Loucy (cell line): Measurements from ENCODE around the gene COA1.

Experiments
- H2AFZ ChIP-seq: fragments of 200-600 bp; sonication (generic); 2 replicates; pipeline ENCODE4 v1.6.0; 2016; ENCODE audit warnings: antibody characterized with exemption, mild to moderate bottlenecking, low read length, moderate library complexity
- H3F3A ChIP-seq: fragments of 200-600 bp; 2 replicates; pipeline ENCODE4 v1.6.0; 2016; ENCODE audit warnings: antibody characterized with exemption, low read depth, mild to moderate bottlenecking
- H3K27me3 ChIP-seq: fragments of 200-600 bp; sonication (generic); 2 replicates; pipeline ENCODE4 v1.6.1; 2014; ENCODE audit warnings: low read length, mild to moderate bottlenecking; ENCODE audit not compliant: insufficient read depth, poor library complexity, severe bottlenecking
- H3K36me3 ChIP-seq: fragments of 200-600 bp; sonication (generic); 2 replicates; pipeline ENCODE4 v1.6.1; 2016; ENCODE audit warnings: low read length; ENCODE audit not compliant: insufficient read depth
- H3K4me1 ChIP-seq: fragments of 200-600 bp; sonication (generic); 2 replicates; pipeline ENCODE4 v1.5.1; 2014; ENCODE audit warnings: low read length, mild to moderate bottlenecking; ENCODE audit not compliant: insufficient read depth, poor library complexity, severe bottlenecking
- H3K4me2 ChIP-seq: fragments of 200-600 bp; sonication (generic); 2 replicates; pipeline ENCODE4 v1.6.0; 2014; ENCODE audit warnings: antibody characterized with exemption, low read length, low read depth, mild to moderate bottlenecking; ENCODE audit not compliant: poor library complexity, severe bottlenecking
- H3K4me3 ChIP-seq: fragments of 200-600 bp; sonication (generic); 2 replicates; pipeline ENCODE4 v1.5.1; 2014; ENCODE audit warnings: low read length, mild to moderate bottlenecking, mixed read lengths; ENCODE audit not compliant: poor library complexity, severe bottlenecking
- H3K79me2 ChIP-seq: fragments of 200-600 bp; sonication (generic); 2 replicates; pipeline ENCODE4 v1.6.1; 2014; ENCODE audit warnings: low read length; ENCODE audit not compliant: insufficient read depth
- H3K9ac ChIP-seq: fragments of 200-600 bp; sonication (generic); 2 replicates; pipeline ENCODE4 v1.6.0; 2014; ENCODE audit warnings: mild to moderate bottlenecking, low read depth, low read length, moderate library complexity; ENCODE audit not compliant: poor library complexity, severe bottlenecking
- H3K9me2 ChIP-seq: fragments of 200-600 bp; sonication (generic); replicated peaks from 2 replicates; pipeline ENCODE4 v1.6.1; 2016; ENCODE audit warnings: low read depth, low read length, mixed read lengths
- H3K9me3 ChIP-seq: fragments of 200-600 bp; sonication (generic); 2 replicates; pipeline ENCODE4 v1.6.1; 2014; ENCODE audit warnings: mild to moderate bottlenecking, antibody characterized with exemption, low read length, low read depth; ENCODE audit not compliant: insufficient read depth
- H4K20me1 ChIP-seq: fragments of 200-600 bp; sonication (generic); 2 replicates; pipeline ENCODE4 v1.6.0; 2014; ENCODE audit warnings: antibody characterized with exemption, low read length, mild to moderate bottlenecking; ENCODE audit not compliant: insufficient read depth, poor library complexity, severe bottlenecking
- EZH2phosphoT487 ChIP-seq: fragments of 200-600 bp; IDR thresholded peaks from 2 replicates; pipeline ENCODE4 v1.6.1; 2018; ENCODE audit warnings: antibody characterized with exemption, mild to moderate bottlenecking, moderate library complexity, borderline replicate concordance
- TF ChIP-seq, protein P1 (sequence below): fragments of 200-600 bp; sonication (generic); conservative IDR thresholded peaks from 2 replicates; pipeline ENCODE4 v1.5.1; 2014; ENCODE audit warnings: mild to moderate bottlenecking, antibody characterized with exemption, low read length

Gene COA1

DNA sequence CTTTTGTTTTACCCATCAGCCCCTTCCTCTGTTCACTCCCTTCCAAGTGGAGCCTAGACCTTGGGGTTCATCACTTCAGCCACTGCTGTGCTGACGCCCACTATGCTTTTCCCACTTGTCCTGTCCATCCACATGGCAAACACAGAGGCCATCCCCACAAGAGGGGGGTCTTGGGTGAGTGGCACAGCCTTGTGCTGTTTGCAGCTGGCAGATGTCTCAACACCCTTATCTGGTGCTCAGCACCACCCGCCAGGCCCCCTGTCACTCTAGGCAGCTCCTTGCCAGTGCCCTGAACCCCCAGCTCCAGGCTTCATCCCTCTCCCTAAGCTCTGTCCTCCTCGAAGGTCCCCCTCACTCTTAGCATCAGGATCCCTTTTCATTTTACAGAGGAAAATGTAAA, 42.2 kb upstream of the COA1 start:
- Histone ChIP-seq H3K27me3 (no peaks in the 10 kb centered on the region), H3K9me2 (no peaks in the 10 kb centered on the region), H3K9me3 (no peaks in the 10 kb centered on the region), H2AFZ (no peak overlapping the region), H3F3A (no peaks in the 10 kb centered on the region), H3K4me2 (no peak overlapping the region), H3K9ac (no peak overlapping the region), H4K20me1 (no peaks in the 10 kb centered on the region), H3K4me3 (no peak overlapping the region), H3K4me1 (no peaks in the 10 kb centered on the region), H3K79me2 (no peaks in the 10 kb centered on the region), H3K36me3 (no peaks in the 10 kb centered on the region)
- TF ChIP-seq, protein P1, sequence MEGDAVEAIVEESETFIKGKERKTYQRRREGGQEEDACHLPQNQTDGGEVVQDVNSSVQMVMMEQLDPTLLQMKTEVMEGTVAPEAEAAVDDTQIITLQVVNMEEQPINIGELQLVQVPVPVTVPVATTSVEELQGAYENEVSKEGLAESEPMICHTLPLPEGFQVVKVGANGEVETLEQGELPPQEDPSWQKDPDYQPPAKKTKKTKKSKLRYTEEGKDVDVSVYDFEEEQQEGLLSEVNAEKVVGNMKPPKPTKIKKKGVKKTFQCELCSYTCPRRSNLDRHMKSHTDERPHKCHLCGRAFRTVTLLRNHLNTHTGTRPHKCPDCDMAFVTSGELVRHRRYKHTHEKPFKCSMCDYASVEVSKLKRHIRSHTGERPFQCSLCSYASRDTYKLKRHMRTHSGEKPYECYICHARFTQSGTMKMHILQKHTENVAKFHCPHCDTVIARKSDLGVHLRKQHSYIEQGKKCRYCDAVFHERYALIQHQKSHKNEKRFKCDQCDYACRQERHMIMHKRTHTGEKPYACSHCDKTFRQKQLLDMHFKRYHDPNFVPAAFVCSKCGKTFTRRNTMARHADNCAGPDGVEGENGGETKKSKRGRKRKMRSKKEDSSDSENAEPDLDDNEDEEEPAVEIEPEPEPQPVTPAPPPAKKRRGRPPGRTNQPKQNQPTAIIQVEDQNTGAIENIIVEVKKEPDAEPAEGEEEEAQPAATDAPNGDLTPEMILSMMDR: no peak
- no peak for TF ChIP-seq EZH2phosphoT487

DNA sequence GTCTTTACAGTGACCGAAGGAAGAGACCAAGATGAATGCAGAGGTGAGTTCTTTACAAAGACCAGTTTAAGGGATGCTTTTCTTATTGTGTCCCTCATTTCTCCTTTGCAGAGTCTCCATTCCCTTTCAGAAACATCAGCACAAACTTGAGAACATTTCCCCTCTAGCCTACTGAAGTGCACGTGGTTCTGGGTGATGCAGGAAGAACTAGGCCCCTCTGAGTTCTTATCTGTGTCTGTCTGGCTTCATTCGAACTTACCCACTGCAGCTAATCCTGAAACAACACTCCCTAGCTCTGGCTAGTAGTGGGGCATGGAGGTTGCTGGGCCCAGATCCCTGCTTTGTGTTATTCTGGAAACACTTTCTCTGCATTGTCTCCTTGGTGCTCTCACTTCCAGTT, 41.8 kb upstream of the COA1 start:
- Histone ChIP-seq H3K9me2 (no peaks in the 10 kb centered on the region), H3K27me3 (no peaks in the 10 kb centered on the region), H3K79me2 (no peaks in the 10 kb centered on the region), H3K4me3 (no peak overlapping the region), H4K20me1 (no peaks in the 10 kb centered on the region), H2AFZ (no peak overlapping the region), H3K4me2 (no peak overlapping the region), H3K4me1 (no peaks in the 10 kb centered on the region), H3K36me3 (no peaks in the 10 kb centered on the region), H3F3A (no peaks in the 10 kb centered on the region), H3K9me3 (no peaks in the 10 kb centered on the region), H3K9ac (no peak overlapping the region)
- TF ChIP-seq EZH2phosphoT487: no peak
- TF ChIP-seq, protein P1: no peak

DNA sequence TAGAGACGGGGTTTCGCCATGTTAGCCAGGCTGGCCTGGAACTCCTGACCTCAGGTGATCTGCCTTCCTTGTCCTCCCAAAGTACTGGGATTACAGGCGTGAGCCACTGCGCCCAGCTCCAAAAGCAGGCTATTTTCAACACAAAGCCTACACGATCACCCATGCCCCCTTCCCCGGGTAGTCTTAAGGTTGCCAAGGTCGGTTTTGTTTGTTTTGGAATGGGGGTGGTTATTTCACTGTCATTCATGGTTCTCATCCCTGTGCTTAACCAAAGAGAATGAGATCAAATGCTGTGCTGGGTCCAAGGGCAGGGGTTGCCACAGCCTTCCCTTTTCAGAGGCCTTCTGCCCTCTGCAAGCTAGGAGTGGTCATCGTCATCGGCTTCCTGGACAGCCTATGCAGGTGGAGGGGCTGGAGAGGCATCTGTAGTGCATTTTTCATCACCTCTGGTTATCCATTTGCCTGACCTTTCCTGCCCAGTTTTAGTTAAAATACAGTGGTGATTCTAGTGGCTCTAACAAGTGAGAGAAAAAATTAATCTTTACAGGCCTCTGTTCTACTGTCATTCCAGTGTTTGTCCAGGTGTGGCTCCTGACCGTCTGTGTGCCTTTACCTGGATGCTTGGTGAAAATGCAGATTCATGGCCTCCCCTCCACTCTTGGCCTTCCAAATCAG, 40.6 kb upstream of the COA1 start:
- Histone ChIP-seq H3K9me3 (no peaks in the 10 kb centered on the region), H2AFZ (no peak overlapping the region), H3K27me3 (no peaks in the 10 kb centered on the region), H3K79me2 (no peaks in the 10 kb centered on the region), H3K4me1 (no peaks in the 10 kb centered on the region), H3K4me3 (no peak overlapping the region), H3K4me2 (no peak overlapping the region), H3K36me3 (no peaks in the 10 kb centered on the region), H3K9me2 (no peaks in the 10 kb centered on the region), H3F3A (no peaks in the 10 kb centered on the region), H3K9ac (no peak overlapping the region), H4K20me1 (no peaks in the 10 kb centered on the region)
- TF ChIP-seq, protein P1: no peak
- TF ChIP-seq EZH2phosphoT487: no peak
